Left cardiac atrium (tissue), 4 donors: ENCODE results near the gene ZNF277. TPM values are rescaled to one million over a fixed set of nuclear protein-coding genes. Genes with fewer than 3 reads are reported as not detected.
"Not testable (repeated sequence)": the region's sequence is repeated elsewhere in the genome, so short reads cannot be mapped to it uniquely, and the experiment has no call there.

Experiments used
- ATAC-seq, 2 donors: fragments of 200-7000 bp; cut with Tn5 transposase; one replicate each; pipeline ENCODE4 v1.9.1; 2020; ENCODE audit warnings: mild to moderate bottlenecking in 2 of 2, moderate library complexity in 2 of 2
- DNase-seq: peaks from one replicate; pipeline ENCODE4 v3.0.0-alpha.2; 2020
- intact Hi-C, 2 donors: fragments of 100-400 bp; cut with DNase I; formaldehyde crosslinking; loops; one replicate each; pipeline versions ENCODE4 v1.14.1 to v1.15.1; 2022 to 2023
- total RNA-seq, 2 donors: library from RNA; stranded (reverse); fragmentation: NEBNext Ultra II Directional; extraction: Animal tissue kit (Norgen Biotek cat#: 25700); gene quantifications; one replicate each; pipeline ENCODE4 v1.2.1, GENCODE V29; 2021
- donor health status: DM: no; HTN: yes; CAD: no.
- donor health status: DM: no; HTN: yes; CAD: no; lungs with severe emphysema.
- donor health status: DM: yes; HTN: yes; CAD: no.
- donor health status: Dilated cardiomyopathy.

Gene ZNF277
- total RNA-seq, 2 donors from 2014 or later, result 14.9 to 16.2 TPM

DNA sequence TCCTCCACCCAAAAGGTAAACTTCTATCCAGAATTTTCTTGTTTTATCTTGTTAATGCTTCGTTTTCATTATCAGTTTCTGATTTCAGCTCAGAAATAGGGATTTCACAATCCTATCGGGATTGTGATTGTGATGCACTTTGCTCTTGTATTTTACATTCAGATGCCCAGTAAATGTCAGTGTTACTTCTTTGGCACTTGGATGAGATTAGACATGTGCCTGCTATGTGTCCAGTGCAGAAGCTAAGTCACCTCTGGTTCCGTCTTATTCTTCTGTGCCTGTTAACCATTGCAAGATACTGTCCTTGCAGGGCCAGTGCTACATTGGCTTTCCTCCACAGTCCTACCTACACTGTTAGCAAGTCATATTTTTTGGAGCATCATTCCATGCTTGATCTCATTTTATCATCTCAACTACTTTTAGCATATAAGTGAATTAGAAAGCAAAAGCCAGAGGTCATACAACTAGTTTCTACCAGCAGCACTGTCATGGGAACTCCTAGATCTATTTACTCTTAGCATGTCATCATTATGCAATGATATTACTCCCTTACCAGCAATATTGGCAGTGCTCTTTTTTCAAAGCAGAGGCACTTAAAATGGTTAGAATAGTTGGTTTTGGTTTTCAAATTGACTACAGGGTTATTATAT lies 26.7 kb downstream of the ZNF277 start:
- ATAC-seq (peak; percentile 71 to 78), DNase-seq (no peak)
- intact Hi-C loops, result no loop called here

DNA sequence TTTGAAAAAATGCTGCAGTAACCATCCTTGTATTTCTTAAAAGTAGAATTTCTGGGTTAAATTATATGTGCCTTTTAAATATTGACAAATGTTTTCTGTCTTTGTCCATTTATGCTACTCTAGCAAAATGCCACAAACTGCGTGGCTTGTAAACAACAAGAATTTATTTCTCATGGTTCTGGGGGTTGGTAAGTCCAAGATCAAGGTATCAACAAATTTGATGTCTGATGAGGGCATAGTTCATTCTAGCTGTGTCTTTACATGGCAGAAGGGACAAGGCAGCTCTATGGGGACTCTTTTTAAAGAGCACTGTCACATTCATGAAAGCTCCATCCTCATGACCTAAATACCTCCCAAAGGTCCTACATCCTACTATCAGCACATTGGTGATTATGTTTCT lies 27.7 kb downstream of the ZNF277 start:
- no peak for DNase-seq
- no peak for ATAC-seq
- intact Hi-C loops, result no loop called here

DNA sequence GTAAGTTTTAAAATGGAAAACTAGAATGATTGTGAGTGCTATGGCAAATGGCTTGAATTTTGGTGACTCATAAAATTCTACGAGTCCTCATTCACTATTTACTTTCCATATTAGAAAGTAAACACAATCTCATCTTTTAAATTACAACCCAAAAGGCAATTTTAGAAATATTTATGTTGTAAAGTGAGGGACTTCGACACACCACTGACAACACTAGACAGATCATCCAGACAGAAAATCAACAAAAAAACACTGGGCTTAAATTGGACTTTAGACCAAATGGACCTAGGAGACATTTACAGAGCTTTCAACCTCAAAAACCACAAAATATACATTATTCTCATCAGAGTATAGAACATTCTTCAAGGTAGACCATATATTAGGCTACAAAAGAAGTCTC lies 30.1 kb downstream of the ZNF277 start:
- ATAC-seq (no peak), DNase-seq (no peak)
- intact Hi-C loops, result no loop called here

- DNase-seq, result no peak
- intact Hi-C loops, result no loop called here
- ATAC-seq, result no peak
Measured at GRCh38 chr7:112238330-112238729, 31.8 kb downstream of the ZNF277 start.

DNA sequence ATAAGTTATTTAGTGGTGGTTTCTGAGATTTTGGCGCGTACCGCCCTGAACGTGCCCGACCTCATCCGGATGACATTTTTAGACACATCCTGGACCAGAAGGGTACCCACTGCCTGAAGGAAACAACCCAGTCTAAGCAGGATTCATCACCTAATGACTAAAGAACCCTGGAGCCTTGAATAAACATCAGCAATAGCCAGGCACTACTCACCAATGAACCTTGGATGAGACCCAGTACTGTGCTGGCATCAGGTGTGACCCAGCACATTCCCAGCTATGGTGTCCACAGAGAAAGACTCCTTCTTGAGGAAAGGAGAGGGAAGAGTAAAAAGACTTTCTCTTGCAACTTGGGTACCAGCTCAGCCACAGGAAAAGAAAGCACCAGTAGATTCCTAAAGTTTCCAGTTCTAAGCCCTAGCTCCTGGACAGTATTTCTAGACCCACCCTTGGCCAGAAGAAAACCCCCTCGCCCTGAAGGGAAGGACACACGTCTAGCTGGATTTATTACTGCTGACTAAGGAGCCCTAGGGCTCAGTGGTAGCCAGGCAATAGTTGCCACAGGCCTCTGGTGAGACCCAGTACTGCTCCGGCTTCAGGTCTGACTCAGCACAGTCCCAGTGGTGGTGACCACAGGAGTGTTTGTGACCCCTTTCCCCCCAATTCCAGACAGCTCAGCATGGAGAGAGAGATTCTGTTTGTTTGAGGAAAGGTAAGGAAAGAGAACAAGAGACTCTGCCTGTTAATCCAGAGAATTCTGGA lies 32.5 kb downstream of the ZNF277 start:
- no peak for DNase-seq
- intact Hi-C loops, result no loop called here
- ATAC-seq, result no peak

GRCh38 chr7:112248598-112248997 lies 42.1 kb downstream of the ZNF277 start:
- ATAC-seq (no peak), DNase-seq (no peak)
- intact Hi-C loops, result no loop called here

DNA sequence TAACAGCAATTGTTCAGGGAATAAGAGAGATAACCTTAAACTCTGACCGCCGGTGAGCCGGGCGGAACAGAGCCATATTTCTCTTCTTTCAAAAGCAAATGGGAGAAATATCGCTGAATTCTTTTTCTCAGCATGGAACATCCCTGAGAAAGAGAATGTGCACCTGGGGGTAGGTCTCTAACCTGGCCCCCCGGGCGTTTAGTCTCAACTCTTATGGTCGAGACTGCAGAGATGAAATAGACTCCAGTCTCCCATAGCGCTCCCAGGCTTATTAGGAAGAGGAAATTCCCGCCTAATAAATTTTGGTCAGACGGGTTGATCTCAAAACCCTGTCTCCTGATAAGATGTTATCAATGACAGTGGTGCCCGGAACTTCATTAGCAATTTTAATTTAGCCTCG lies 43.5 kb downstream of the ZNF277 start:
- ATAC-seq, DNase-seq, intact Hi-C loops: not testable (repeated sequence)

- intact Hi-C loops, result no loop called here
- ATAC-seq, result no peak
Measured at GRCh38 chr7:112252141-112252540, 45.6 kb downstream of the ZNF277 start.

GRCh38 chr7:112252691-112253090 lies 46.2 kb downstream of the ZNF277 start:
- intact Hi-C loops, result no loop called here
- ATAC-seq, result no peak

More at GRCh38 chr7:112252141-112252540, 45.6 kb downstream of the ZNF277 start:
- DNase-seq, result no peak

DNA sequence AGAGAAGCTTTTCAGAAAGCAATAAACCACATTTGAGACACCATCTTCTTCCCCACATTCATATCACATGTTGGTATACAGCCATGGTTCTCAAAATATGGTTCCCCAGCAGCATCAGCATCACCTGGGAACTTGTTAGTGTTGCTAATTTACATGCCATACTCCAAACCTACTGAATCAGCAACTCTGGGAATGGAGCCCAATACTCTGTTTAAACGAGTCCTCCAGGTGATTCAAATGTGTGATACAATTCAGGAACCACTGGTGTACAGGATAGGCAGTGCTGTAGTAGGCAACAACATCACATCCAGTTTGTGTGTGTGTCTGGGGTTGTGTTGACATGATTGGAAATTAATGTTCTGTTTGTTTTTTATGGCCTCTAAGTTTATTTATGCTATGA lies 47.7 kb downstream of the ZNF277 start:
- intact Hi-C loops, result no loop called here
- DNase-seq (no peak), ATAC-seq (peak in 1 of 2 donors; percentile 21)

More at GRCh38 chr7:112252691-112253090, 46.2 kb downstream of the ZNF277 start:
- no peak for DNase-seq

GRCh38 chr7:112254709-112255387 lies 48.4 kb downstream of the ZNF277 start:
- ATAC-seq, result no peak
- intact Hi-C loops, result no loop called here
- no peak for DNase-seq

DNA sequence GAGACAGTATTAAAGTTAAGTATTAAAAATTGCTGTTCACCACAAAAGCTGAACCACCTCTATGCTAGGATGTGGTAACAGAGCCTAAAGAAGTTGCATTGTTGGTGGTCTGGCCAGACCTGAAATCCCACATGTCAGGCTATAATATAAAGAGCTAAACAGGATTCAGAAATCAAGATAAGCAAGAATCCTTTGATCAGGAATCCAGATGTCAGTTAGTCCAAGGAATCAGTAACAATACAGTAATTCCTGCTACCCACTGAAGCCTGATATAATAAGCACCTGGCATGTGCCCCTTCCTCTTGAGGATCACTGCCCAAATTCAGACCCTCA lies 48.9 kb downstream of the ZNF277 start:
- ATAC-seq (no peak), DNase-seq (no peak)
- intact Hi-C loops, result no loop called here

DNA sequence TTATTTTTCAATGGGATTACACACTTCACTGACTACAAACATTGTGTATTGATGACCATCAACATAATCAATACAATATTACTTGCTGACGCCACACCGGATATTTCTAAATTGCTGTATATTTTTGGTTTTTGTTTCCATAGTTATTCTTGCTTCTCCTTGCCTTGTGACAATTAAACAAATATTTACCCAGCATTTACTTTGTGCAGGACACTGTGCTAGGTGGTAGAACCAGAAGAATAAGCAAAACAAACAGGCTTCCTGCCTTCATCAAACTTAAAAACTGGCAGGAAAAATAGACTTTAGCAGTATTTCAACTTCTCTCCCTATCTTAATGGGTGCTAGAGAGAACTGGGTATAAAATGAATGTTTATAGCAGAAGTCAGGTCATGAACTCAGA lies 50.6 kb downstream of the ZNF277 start:
- intact Hi-C loops, result no loop called here
- DNase-seq, result no peak
- ATAC-seq, result no peak

DNA sequence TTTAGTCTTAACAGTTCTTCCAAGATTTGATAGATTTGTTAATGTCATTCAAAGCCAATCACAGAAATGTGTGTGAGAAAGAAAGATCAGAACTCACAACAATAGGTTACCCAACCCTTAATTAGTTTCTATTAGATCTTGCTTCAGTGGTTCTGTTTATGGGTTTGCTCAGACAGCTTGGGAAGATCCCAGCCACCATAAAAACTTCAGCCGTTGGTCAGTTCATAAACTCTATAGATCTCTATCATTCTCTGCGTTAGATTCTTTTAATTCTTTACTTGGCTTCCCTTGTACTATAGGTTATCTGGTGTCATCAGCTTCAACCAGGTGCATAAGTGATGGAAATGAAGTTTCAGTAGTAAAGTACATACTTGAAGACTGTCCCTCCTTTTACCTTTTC lies 54.4 kb downstream of the ZNF277 start:
- intact Hi-C loops, result no loop called here
- no peak for DNase-seq
- ATAC-seq, result no peak

GRCh38 chr7:112262036-112262435 lies 55.5 kb downstream of the ZNF277 start:
- intact Hi-C loops, result no loop called here
- DNase-seq (no peak), ATAC-seq (no peak)

DNA sequence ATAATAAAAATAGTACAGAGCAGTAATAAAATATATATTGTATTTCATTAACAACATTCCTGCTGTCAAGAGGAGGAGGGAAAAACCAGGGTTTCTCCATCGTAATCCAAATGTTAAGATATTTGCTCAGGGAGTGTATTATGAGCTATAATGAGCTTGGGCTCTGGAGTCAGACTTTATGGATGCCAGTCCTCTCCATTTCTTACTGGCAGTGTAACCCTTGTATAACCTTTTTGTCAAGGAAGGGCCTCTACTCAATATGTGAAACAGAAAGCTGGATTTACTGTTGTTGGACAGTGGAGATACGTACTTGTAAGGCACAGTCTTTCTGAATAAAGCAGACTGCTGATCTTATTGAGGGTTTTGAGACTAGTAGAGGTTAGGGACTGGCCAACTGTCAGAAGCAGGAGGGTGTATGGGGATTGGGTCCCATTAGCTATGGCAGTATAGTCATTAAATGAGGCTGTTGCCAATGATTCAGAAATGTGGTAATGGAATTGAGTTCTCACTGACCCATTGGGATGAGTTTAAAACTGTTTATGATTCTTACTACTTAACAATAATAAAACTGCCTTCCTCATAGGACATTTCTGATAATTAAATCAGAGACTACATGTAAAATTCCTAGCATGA lies 56.5 kb downstream of the ZNF277 start:
- DNase-seq, result no peak
- intact Hi-C loops, result no loop called here
- no peak for ATAC-seq

DNA sequence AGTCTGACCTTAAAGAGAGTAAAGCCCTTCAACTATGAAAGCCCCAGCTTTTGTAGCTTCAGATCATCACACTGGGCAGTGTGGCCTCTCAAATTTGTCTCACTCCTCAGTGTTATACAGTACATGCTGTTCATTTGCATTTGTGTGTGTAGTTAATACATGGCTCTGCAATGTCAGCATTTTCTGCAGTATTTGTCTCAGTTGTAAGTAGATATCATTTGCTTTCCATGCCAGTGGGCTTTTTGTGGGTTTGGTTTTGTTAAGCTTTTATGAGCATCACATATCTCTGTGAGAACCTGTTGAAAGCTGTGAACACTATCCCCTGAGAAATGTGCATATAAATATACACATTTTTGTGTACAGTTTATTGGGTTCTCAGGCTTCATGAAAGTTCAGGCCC lies 57.0 kb downstream of the ZNF277 start:
- intact Hi-C loops, result no loop called here
- ATAC-seq (no peak), DNase-seq (no peak)

DNA sequence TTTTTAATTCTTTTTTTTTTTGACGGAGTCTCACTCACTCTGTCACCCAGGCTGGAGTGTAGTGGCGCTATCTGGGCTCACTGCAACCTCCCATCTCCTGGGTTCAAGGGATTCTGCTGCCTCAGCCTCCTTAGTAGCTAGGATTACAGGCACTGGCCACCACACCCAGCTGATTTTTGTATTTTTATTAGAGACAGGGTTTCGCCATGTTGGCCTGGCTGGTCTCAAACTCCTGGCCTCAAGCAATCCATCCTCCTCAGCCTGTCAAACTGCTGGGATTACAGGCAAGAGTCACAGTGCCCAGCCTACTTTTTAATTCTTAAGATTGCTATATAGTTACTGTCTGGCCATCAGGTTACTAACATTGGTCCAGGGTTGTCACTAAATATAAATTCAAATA lies 59.6 kb downstream of the ZNF277 start:
- intact Hi-C loops, result no loop called here
- ATAC-seq, result no peak

DNA sequence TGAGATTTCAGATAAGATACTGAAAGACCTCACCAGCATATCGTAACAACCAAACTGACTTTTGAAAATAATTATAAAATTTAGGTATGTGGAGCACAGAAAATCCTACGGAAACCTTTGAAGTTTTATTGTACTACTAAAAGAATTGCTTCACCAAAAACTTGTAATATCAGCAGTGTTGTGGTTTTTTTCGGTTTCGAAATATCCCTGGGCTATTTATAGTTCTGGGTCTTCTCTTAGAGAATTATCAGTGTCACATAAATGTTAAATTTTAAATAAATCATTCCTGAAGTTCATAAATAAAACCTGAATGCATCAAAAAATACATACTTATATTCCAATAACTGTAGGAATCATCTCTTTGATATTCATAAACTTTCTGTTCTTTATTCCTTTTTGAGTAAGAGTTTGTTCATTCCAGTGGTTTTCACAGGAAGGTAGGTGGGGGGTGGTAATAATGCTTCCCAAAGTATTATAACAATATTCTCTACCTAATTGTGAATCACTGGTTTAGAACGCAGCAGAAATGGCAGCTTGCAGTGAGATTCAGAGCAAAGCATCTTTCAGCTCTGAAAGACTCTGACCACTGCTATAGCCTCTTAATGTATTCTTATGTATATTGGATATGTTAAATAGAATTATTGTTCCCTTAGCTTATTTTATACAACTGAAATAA lies 60.2 kb downstream of the ZNF277 start:
- intact Hi-C loops, result no loop called here
- ATAC-seq (no peak), DNase-seq (no peak)

More for the DNA sequence above, 59.6 kb downstream of the ZNF277 start:
- DNase-seq, result no peak
